H1 (cell line): Measurements from ENCODE around the gene SPTB. TPM values are rescaled to one million over a fixed set of nuclear protein-coding genes. Genes with fewer than 3 reads are reported as not detected.

ENCODE experiments used
- CTCF ChIA-PET: fragments of 300-600 bp; sonication (Branson Sonifier 250); formaldehyde crosslinking; loops from one replicate; lab custom pipeline; 2021; ENCODE audit not compliant: partially characterized antibody; lab: Charles Lee
- POLR2A ChIA-PET: fragments of 300-600 bp; sonication (Branson Sonifier 250); formaldehyde crosslinking; loops from one replicate; lab custom pipeline; 2021; ENCODE audit warnings: inconsistent platforms; ENCODE audit not compliant: partially characterized antibody; lab: Charles Lee
- DNase-seq, 2 experiments: peaks; one replicate each; pipeline versions ENCODE4 v3.0.0 to v3.0.0-alpha.2; 2010 to 2022; ENCODE audit warnings: low spot score in 2 of 2, low read depth in 1 of 2, mixed read lengths in 1 of 2
- FAIRE-seq: peaks from 2 replicates; lab custom pipeline; 2011; peaks lifted over from hg19 to GRCh38; lab: Jason Lieb, UNC
- H2AFZ ChIP-seq: 2 replicates; pipeline ENCODE4 v1.8.1; 2012; ENCODE audit warnings: low read length, inconsistent platforms
- H2AK5ac ChIP-seq: 2 replicates; pipeline ENCODE4 v1.6.1; 2013; ENCODE audit warnings: low read depth, low read length
- H2BK120ac ChIP-seq: replicated peaks from 2 replicates; pipeline ENCODE3; 2013; ENCODE audit warnings: low read depth, low read length, inconsistent platforms
- H2BK12ac ChIP-seq: 2 replicates; pipeline ENCODE4 v1.6.1; 2013; ENCODE audit warnings: low read depth, low read length
- H2BK15ac ChIP-seq: 2 replicates; pipeline ENCODE4 v1.6.1; 2013; ENCODE audit warnings: low read length
- H2BK20ac ChIP-seq: 2 replicates; pipeline ENCODE4 v1.6.1; 2013; ENCODE audit warnings: low read length
- H2BK5ac ChIP-seq: 2 replicates; pipeline ENCODE4 v1.6.1; 2013; ENCODE audit warnings: low read depth, low read length
- H3K14ac ChIP-seq: 2 replicates; pipeline ENCODE4 v1.6.1; 2013; ENCODE audit warnings: inconsistent platforms; ENCODE audit not compliant: insufficient read length
- H3K18ac ChIP-seq: 2 replicates; pipeline ENCODE4 v1.6.1; 2013; ENCODE audit warnings: low read length; ENCODE audit errors: extremely low read depth
- H3K23ac ChIP-seq: 2 replicates; pipeline ENCODE4 v1.6.1; 2013; ENCODE audit warnings: inconsistent platforms; ENCODE audit not compliant: insufficient read length
- H3K23me2 ChIP-seq: 2 replicates; pipeline ENCODE4 v1.6.1; 2013; ENCODE audit warnings: low read depth, low read length
- H3K27ac ChIP-seq: 2 replicates; pipeline ENCODE4 v1.6.1; 2011; ENCODE audit warnings: low read depth, low read length, inconsistent platforms
- H3K27me3 ChIP-seq, 4 experiments: replicated peaks in 1 of 4; 1 replicate in 1 of 4; 2 replicates in 3 of 4; pipeline versions ENCODE4 v1.6.1 to v1.8.1; 2011 to 2013; ENCODE audit warnings: low read length in 3 of 4, mild to moderate bottlenecking in 3 of 4, inconsistent platforms in 2 of 4, mixed read lengths in 2 of 4, moderate library complexity in 1 of 4; ENCODE audit not compliant: control insufficient read depth in 3 of 4, insufficient read depth in 3 of 4; ENCODE audit errors: extremely low read depth in 1 of 4
- H3K36me3 ChIP-seq, 4 experiments: 2 replicates each; pipeline versions ENCODE4 v1.6.1 to v1.8.1; 2011 to 2013; ENCODE audit warnings: mild to moderate bottlenecking in 4 of 4, low read length in 3 of 4, moderate library complexity in 2 of 4, control low read depth in 1 of 4, inconsistent platforms in 1 of 4; ENCODE audit not compliant: insufficient read depth in 4 of 4, control insufficient read depth in 2 of 4
- H3K4ac ChIP-seq: replicated peaks from 2 replicates; pipeline ENCODE3; 2013; ENCODE audit warnings: low read length, low read depth, mixed read lengths, inconsistent platforms; ENCODE audit not compliant: insufficient read length
- H3K4me1 ChIP-seq, 4 experiments: replicated peaks in 1 of 4; 1 replicate in 1 of 4; 2 replicates in 3 of 4; pipeline versions ENCODE4 v1.6.1 to v1.8.1; 2011 to 2013; ENCODE audit warnings: low read length in 3 of 4, inconsistent platforms in 2 of 4, mixed read lengths in 1 of 4; ENCODE audit not compliant: insufficient read depth in 4 of 4, control insufficient read depth in 3 of 4
- H3K4me2 ChIP-seq, 2 experiments: 2 replicates each; pipeline versions ENCODE4 v1.6.1 to v1.8.1; 2011 to 2013; ENCODE audit warnings: low read depth in 2 of 2, low read length in 2 of 2, control low read depth in 1 of 2, inconsistent platforms in 1 of 2, mild to moderate bottlenecking in 1 of 2; ENCODE audit not compliant: insufficient read depth in 1 of 2
- H3K4me3 ChIP-seq, 4 experiments: fragments of 200-600, 300-600 bp in 1 of 4; sonication (generic), shearing (Covaris generic), sonication (Bioruptor Twin) in 1 of 4; 2 replicates each; pipeline versions ENCODE4 v1.5.1 to v1.8.1; 2011 to 2016; ENCODE audit warnings: low read length in 4 of 4, low read depth in 3 of 4, control low read depth in 2 of 4, inconsistent platforms in 2 of 4, mild to moderate bottlenecking in 2 of 4, mixed read lengths in 1 of 4, moderate library complexity in 1 of 4; ENCODE audit not compliant: insufficient read depth in 2 of 4; ENCODE audit errors: extremely low read depth in 1 of 4
- H3K56ac ChIP-seq: replicated peaks from 2 replicates; pipeline ENCODE3; 2013; ENCODE audit warnings: low read depth, mild to moderate bottlenecking, mixed read lengths, low read length, inconsistent platforms; ENCODE audit not compliant: insufficient read length
- H3K79me1 ChIP-seq: 2 replicates; pipeline ENCODE4 v1.6.1; 2013; ENCODE audit warnings: low read depth, low read length, control low read depth
- H3K79me2 ChIP-seq, 2 experiments: 2 replicates each; pipeline versions ENCODE4 v1.6.1 to v1.8.1; 2012 to 2013; ENCODE audit warnings: low read length in 2 of 2, mild to moderate bottlenecking in 2 of 2, inconsistent platforms in 1 of 2; ENCODE audit not compliant: insufficient read depth in 2 of 2, control insufficient read depth in 1 of 2
- H3K9ac ChIP-seq, 4 experiments: replicated peaks in 1 of 4; 1 replicate in 1 of 4; 2 replicates in 3 of 4; pipeline versions ENCODE4 v1.6.1 to v1.8.1; 2011 to 2013; ENCODE audit warnings: low read depth in 3 of 4, low read length in 3 of 4, control low read depth in 2 of 4, mild to moderate bottlenecking in 2 of 4, moderate library complexity in 2 of 4, inconsistent platforms in 1 of 4; ENCODE audit errors: extremely low read depth in 1 of 4
- H3K9me3 ChIP-seq, 2 experiments: 2 replicates each; pipeline versions ENCODE4 v1.6.1 to v1.8.1; 2012 to 2013; ENCODE audit warnings: mild to moderate bottlenecking in 2 of 2, moderate library complexity in 2 of 2, control low read depth in 1 of 2, inconsistent platforms in 1 of 2, low read depth in 1 of 2, low read length in 1 of 2, mixed read lengths in 1 of 2; ENCODE audit not compliant: insufficient read depth in 2 of 2
- H4K20me1 ChIP-seq, 2 experiments: replicated peaks in 1 of 2; 2 replicates each; pipeline versions ENCODE3 to v1.8.1; 2011 to 2013; ENCODE audit warnings: inconsistent platforms in 2 of 2, low read length in 2 of 2, mild to moderate bottlenecking in 1 of 2; ENCODE audit not compliant: insufficient read depth in 2 of 2, control insufficient read depth in 1 of 2
- H4K5ac ChIP-seq: 2 replicates; pipeline ENCODE4 v1.6.1; 2013; ENCODE audit warnings: low read length, low read depth, mixed read lengths, inconsistent platforms; ENCODE audit not compliant: insufficient read length
- H4K8ac ChIP-seq: 2 replicates; pipeline ENCODE4 v1.8.0; 2013; ENCODE audit warnings: mild to moderate bottlenecking, moderate library complexity, low read length, inconsistent platforms; ENCODE audit not compliant: insufficient read depth; ENCODE audit errors: extremely low read depth
- H4K91ac ChIP-seq: replicated peaks from 2 replicates; pipeline ENCODE3; 2013; ENCODE audit warnings: low read length, mixed read lengths, inconsistent platforms; ENCODE audit not compliant: insufficient read length
- CHD2 ChIP-seq: IDR thresholded peaks from 2 replicates; pipeline ENCODE4 v1.6.1; 2012; ENCODE audit warnings: low read length, improper control_type of control experiment
- CTBP2 ChIP-seq: IDR thresholded peaks from 2 replicates; pipeline ENCODE4 v1.7.0; 2011; ENCODE audit warnings: borderline replicate concordance, mild to moderate bottlenecking, moderate library complexity, mixed read lengths, low read length; ENCODE audit not compliant: insufficient read depth, insufficient read length
- CTCF ChIP-seq, 3 experiments: IDR thresholded peaks; 1 replicate in 2 of 3; 2 replicates in 1 of 3; pipeline versions ENCODE4 v1.5.1 to v1.6.1; 2011; ENCODE audit warnings: low read length in 3 of 3, mild to moderate bottlenecking in 3 of 3, inconsistent platforms in 2 of 3, low read depth in 1 of 3, moderate library complexity in 1 of 3; ENCODE audit not compliant: insufficient read depth in 1 of 3; ENCODE audit errors: control extremely low read depth in 1 of 3
- EGR1 ChIP-seq: IDR thresholded peaks from 2 replicates; pipeline ENCODE4 v1.6.1; 2011; ENCODE audit warnings: low read depth, low read length, borderline replicate concordance
- GABPA ChIP-seq: IDR thresholded peaks from 2 replicates; pipeline ENCODE4 v1.6.1; 2011; ENCODE audit warnings: mild to moderate bottlenecking, low read length, moderate library complexity, borderline replicate concordance; ENCODE audit not compliant: insufficient read depth
- JUND ChIP-seq: IDR thresholded peaks from 2 replicates; pipeline ENCODE4 v1.6.1; 2011; ENCODE audit warnings: mild to moderate bottlenecking, improper control_type of control experiment, low read length
- NANOG ChIP-seq: IDR thresholded peaks from 2 replicates; pipeline ENCODE4 v1.6.1; 2011; ENCODE audit warnings: low read length, low read depth, mild to moderate bottlenecking, inconsistent platforms; ENCODE audit not compliant: insufficient read depth, poor library complexity, severe bottlenecking
- POLR2A ChIP-seq, 2 experiments: IDR thresholded peaks; 1 replicate in 1 of 2; 2 replicates in 1 of 2; pipeline ENCODE4 v1.6.1; 2011; ENCODE audit warnings: low read depth in 2 of 2, low read length in 2 of 2, mild to moderate bottlenecking in 2 of 2; ENCODE audit errors: control extremely low read depth in 1 of 2
- RNF2 ChIP-seq: fragments of 200-900, 300-1000 bp; sonication (generic); IDR thresholded peaks from 2 replicates; pipeline ENCODE4 v1.7.1; 2016; ENCODE audit warnings: borderline replicate concordance, low read depth, mild to moderate bottlenecking, antibody characterized with exemption, low read length; ENCODE audit not compliant: poor library complexity, severe bottlenecking; ENCODE audit errors: missing control alignments
- SP1 ChIP-seq: IDR thresholded peaks from 2 replicates; pipeline ENCODE4 v1.6.1; 2011; ENCODE audit warnings: low read depth, low read length
- TAF1 ChIP-seq: IDR thresholded peaks from 2 replicates; pipeline ENCODE4 v1.6.1; 2011; ENCODE audit warnings: mild to moderate bottlenecking, low read depth, low read length
- TCF12 ChIP-seq: IDR thresholded peaks from 2 replicates; pipeline ENCODE4 v1.6.1; 2011; ENCODE audit warnings: low read depth, mild to moderate bottlenecking, low read length
- WGBS, 2 experiments: shearing (Covaris generic) in 1 of 2; methylation state at CpG; one replicate each; pipeline versions ENCODE4 v1.1.6 to v1.1.7; 2013 to 2015; ENCODE audit warnings: low lambda C conversion rate in 2 of 2, mixed read lengths in 2 of 2, inconsistent platforms in 1 of 2, low coverage in 1 of 2, missing lambda C conversion rate in 1 of 2; ENCODE audit not compliant: insufficient replicate concordance in 2 of 2, insufficient coverage in 1 of 2, insufficient read length in 1 of 2; ENCODE audit errors: extremely low coverage in 1 of 2, missing lambda C conversion rate in 1 of 2; 5-methylcytosine and 5-hydroxymethylcytosine counted together
- polyA plus RNA-seq, 7 experiments: library from polyadenylated mRNA; depleted of rRNA in 3 of 7; stranded (reverse) in 5 of 7; unstranded in 2 of 7; fragments of >200 nt in 5 of 7; fragments of 200-250 nt in 2 of 7; gene quantifications; 1 replicate in 5 of 7; 2 replicates in 1 of 7; 4 replicates in 1 of 7; pipeline versions ENCODE4 v1.2.1 to v1.2.3, GENCODE V29; 2011 to 2013; ENCODE audit warnings: missing spikeins in 2 of 7, mixed read lengths in 2 of 7
- total RNA-seq: library from RNA; stranded (reverse); fragmentation: NEBNext Ultra II Directional; extraction: Animal tissue kit (Norgen Biotek cat#: 25700); gene quantifications from 2 replicates; pipeline ENCODE4 v1.2.1, GENCODE V29; 2021

Gene SPTB
- total and polyA plus RNA-seq, 2 of the 8 experiments (the other 6 are each of a cell fraction or from before 2014, with no cell fraction given): 0.30 to 2.4 TPM

GRCh38 chr14:64885559-64885958 is 5.9 kb upstream of the SPTB start:
- no peaks in the 10 kb centered on the region for H3K9me3 ChIP-seq
- H3K14ac ChIP-seq: no peak overlapping the region
- no peaks in the 10 kb centered on the region for H3K79me1 ChIP-seq
- WGBS, 2 experiments: 91% methylated on average over 2 of the region's 2 CpGs; no CpG with 5 or more reads in 1 of the 2 experiments
- H2AFZ ChIP-seq: no peak overlapping the region
- H2BK15ac ChIP-seq: no peak overlapping the region
- no peak overlapping the region for H2BK5ac ChIP-seq
- CTCF ChIA-PET: interaction anchor here (0.6 to 8.8 kb wide), 5 partner anchors 45 to 213 kb away, joined by 3 to 323 read pairs (median 6); no protein-coding TSS in a partner anchor
- H3K56ac ChIP-seq: no peak overlapping the region
- H4K8ac ChIP-seq: no peak overlapping the region
- no peak overlapping the region for H2BK120ac ChIP-seq
- H3K4me2 ChIP-seq: no peak overlapping the region
- peaks cover 3% of the 10 kb centered on the region; the same call in 1 of the 2 replicates for H3K23me2 ChIP-seq
- H2AK5ac ChIP-seq: no peak overlapping the region
- H3K27me3 ChIP-seq: peaks cover 0 to 13% (median 6%) of the 10 kb centered on the region in 4 experiments; a peak in 6 of 7 replicates
- FAIRE-seq (no peak), DNase-seq (no peak)
- no peak overlapping the region for H4K5ac ChIP-seq
- no peak overlapping the region for H3K4ac ChIP-seq
- no peaks in the 10 kb centered on the region for H4K20me1 ChIP-seq
- H2BK20ac ChIP-seq: no peak overlapping the region
- no peak overlapping the region for H3K23ac ChIP-seq
- H2BK12ac ChIP-seq: no peak overlapping the region
- H3K79me2 ChIP-seq: no peaks in the 10 kb centered on the region
- H3K4me3 ChIP-seq: no peak overlapping the region
- H3K36me3 ChIP-seq: no peaks in the 10 kb centered on the region
- no peak overlapping the region for H4K91ac ChIP-seq
- no peak overlapping the region for H3K9ac ChIP-seq
- no peak overlapping the region for H3K18ac ChIP-seq
- H3K4me1 ChIP-seq: peaks cover 0 to 3% (median 1%) of the 10 kb centered on the region in 4 experiments; a peak in 3 of 7 replicates
- H3K27ac ChIP-seq: no peak overlapping the region
- POLR2A ChIA-PET: no interaction called here
- no peak for TF ChIP-seq EGR1
- no peak for TF ChIP-seq GABPA
- no peak for TF ChIP-seq CHD2
- TF ChIP-seq NANOG: no peak
- TF ChIP-seq RNF2: no peak
- TF ChIP-seq POLR2A (IDR thresholded peaks at IDR 0.05; ENCODE audit: control extremely low read depth in 1 of 2, low read depth in 2 of 2, low read length in 2 of 2): no peak
- no peak for TF ChIP-seq TCF12
- TF ChIP-seq SP1: no peak
- no peak for TF ChIP-seq TAF1
- TF ChIP-seq CTBP2: no peak
- TF ChIP-seq JUND: no peak
- no peak for TF ChIP-seq CTCF (IDR thresholded peaks at IDR 0.05; ENCODE audit: control extremely low read depth in 1 of 3, insufficient read depth in 1 of 3, low read depth in 1 of 3, low read length in 3 of 3)
